HG02763 (cell line): ENCODE measurements around the gene NCKAP5.
"Not testable (repeated sequence)": the region's sequence is repeated elsewhere in the genome, so short reads cannot be mapped to it uniquely, and the experiment has no call there.

Experiments
- ATAC-seq: cut with Tn5 transposase; IDR thresholded peaks from one replicate; pipeline ENCODE4 v1.9.1; 2021; ENCODE audit warnings: mild to moderate bottlenecking, moderate library complexity; ENCODE audit not compliant: unreplicated experiment

NCKAP5 gene

GRCh38 chr2:132860220-132860619, 708.0 kb downstream of the NCKAP5 start:
- ATAC-seq: no peak

GRCh38 chr2:132859590-132859989, 708.7 kb downstream of the NCKAP5 start:
- no peak for ATAC-seq

- ATAC-seq: no peak
These were observed 710.9 kb downstream of the NCKAP5 start for GRCh38 chr2:132857319-132857718.

GRCh38 chr2:132850688-132851087, 717.6 kb downstream of the NCKAP5 start:
- ATAC-seq: no peak

- ATAC-seq: no peak
These were observed 719.1 kb downstream of the NCKAP5 start for GRCh38 chr2:132849118-132849517.

GRCh38 chr2:132845339-132845738, 722.9 kb downstream of the NCKAP5 start:
- no peak for ATAC-seq

- ATAC-seq: no peak
These were observed 723.7 kb downstream of the NCKAP5 start for GRCh38 chr2:132844585-132844984.

DNA sequence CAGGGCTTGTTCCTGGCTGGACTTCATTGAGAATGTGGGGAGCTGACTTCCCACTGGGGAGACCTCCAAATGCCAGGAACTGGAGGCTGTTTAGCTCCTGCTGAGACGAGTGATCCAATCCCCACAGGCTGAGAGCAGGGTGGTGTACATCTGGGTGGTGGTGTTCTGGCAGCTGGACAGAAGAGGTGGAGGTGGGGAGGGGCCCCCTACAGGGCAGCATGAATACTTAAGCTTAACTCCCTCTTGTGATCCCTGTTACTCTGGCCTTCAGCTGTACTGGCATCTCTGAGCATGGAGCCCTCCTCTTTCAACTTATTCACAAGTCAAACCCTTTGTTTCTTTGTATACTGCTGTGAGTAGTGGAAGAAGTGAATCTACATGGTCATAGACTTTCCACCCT, 730.5 kb downstream of the NCKAP5 start:
- no peak for ATAC-seq

GRCh38 chr2:132830321-132830827, 737.9 kb downstream of the NCKAP5 start:
- ATAC-seq: no peak

- ATAC-seq: no peak
These were observed 742.7 kb downstream of the NCKAP5 start for GRCh38 chr2:132825601-132826000.

DNA sequence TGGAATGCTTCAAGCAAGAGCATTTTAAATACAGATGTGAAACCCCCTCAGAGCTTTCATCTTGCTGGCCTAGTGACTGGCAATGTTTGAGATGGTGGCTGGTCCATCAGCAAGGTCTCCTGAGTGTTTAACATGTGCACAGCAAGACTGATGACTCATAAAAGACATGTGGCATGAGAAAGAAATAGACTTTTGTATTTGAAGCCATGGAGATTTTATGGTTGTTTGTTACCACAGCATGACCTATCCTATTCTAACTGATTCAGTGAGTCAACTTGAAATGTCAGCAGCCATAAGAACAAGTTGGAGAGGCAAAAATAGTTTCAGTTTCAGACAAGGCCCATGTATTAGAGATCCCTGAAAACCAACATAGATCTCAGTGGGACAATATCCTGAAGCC, 743.5 kb downstream of the NCKAP5 start:
- ATAC-seq: no peak

DNA sequence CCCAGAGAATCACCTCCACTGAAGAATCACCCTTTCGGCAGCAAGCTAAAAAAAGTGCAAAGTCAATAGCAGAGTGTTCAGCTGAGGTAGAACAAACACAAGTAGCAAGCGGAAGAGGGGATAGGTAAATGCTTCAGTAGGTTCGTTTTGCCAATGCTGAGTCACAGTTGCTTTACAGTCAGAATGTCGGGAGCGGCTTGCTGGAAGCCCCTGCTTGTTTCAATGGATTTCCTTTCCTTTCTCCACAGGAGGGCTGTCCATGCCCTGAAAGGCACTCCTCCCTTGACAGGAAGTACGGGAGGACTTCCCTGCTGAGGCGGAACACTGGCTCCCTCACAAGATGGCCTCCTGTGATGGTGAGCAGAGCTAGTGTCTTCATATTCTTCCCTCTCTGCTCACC, 752.0 kb downstream of the NCKAP5 start:
- ATAC-seq: no peak

DNA sequence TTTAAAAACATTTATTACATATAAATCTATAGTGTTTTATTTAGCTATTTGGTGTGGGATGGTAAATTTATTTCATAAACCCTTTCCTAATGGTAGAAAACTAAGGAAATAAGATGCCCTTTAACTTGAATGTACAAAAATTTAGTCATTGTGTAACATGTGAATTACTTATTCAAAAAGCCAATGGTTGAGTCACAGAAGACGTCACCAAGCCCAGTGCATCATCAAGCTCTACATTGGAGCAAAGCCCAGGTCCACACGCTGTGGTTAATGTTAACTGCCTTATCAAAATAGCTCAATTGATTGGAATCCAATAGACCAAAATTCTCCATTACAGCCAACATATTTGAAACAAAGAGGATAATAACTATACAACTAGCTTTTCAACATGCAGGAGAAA, 752.7 kb downstream of the NCKAP5 start:
- ATAC-seq: no peak

DNA sequence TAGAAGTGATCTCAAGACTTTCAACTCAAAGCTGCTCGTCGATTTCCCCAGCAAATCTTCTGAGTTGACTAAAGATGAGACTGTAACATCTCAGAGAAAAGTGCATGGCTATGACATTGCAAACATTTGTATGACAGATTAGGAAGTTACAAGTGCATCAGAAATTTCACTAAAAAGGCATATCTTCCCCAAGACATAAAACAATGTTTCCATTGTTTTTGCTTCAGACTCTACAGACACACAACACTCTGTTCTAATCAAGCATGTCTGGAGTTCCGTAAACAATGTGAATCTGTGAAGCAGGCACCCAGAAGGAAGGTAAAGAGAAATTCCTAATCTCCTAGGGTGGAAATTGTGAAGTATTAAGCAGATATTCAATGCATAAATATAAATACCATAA, 753.6 kb downstream of the NCKAP5 start:
- no peak for ATAC-seq

GRCh38 chr2:132813422-132813821, 754.8 kb downstream of the NCKAP5 start:
- ATAC-seq: no peak

GRCh38 chr2:132811148-132811915, 756.9 kb downstream of the NCKAP5 start:
- ATAC-seq: no peak

DNA sequence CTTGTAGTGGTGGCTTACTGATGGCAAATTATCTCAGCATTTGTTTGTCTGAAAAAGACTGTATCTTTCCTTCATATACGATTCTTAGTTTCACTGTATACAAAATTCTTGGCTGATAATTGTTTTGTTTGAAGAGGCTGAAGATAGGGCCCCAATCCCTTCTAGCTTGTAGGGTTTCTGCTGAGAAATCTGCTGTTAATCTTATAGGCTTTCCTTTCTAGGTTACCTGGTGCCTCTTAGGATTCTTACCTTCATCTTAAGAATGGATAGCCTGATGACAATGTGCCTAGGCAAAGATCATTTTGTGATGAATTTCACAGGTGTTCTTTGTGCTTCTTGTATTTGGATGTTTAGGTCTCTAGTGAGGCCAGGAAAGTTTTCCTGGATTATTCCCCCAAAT, 758.3 kb downstream of the NCKAP5 start:
- ATAC-seq: not testable (repeated sequence)

- ATAC-seq: no peak
These were observed 764.2 kb downstream of the NCKAP5 start for GRCh38 chr2:132804051-132804450.

- no peak for ATAC-seq
These were observed 769.9 kb downstream of the NCKAP5 start for GRCh38 chr2:132798341-132798740.

GRCh38 chr2:132797556-132797955, 770.7 kb downstream of the NCKAP5 start:
- no peak for ATAC-seq

GRCh38 chr2:132797071-132797470, 771.2 kb downstream of the NCKAP5 start:
- no peak for ATAC-seq

- no peak for ATAC-seq
These were observed 773.0 kb downstream of the NCKAP5 start for GRCh38 chr2:132795220-132795619.

- no peak for ATAC-seq
These were observed 774.7 kb downstream of the NCKAP5 start for GRCh38 chr2:132793532-132793931.
